MM.1S (cell line): ENCODE data around the gene CDC37.

Experiments used
- EZH2 ChIP-seq: fragments of 300-600 bp; sonication (generic); optimal IDR thresholded peaks from 2 replicates; pipeline ENCODE3; 2017; ENCODE audit warnings: low read depth, mild to moderate bottlenecking, antibody characterized with exemption, low read length, mixed read lengths
- EZH2phosphoT487 ChIP-seq: fragments of 300-600 bp; sonication (generic); IDR thresholded peaks from 2 replicates; pipeline ENCODE4 v1.6.1; 2018; ENCODE audit warnings: antibody characterized with exemption, low read length
- TF ChIP-seq, protein P1 (sequence below): fragments of 300-600 bp; sonication (generic); IDR thresholded peaks from 2 replicates; pipeline ENCODE4 v1.5.1; 2016; ENCODE audit warnings: antibody characterized with exemption, low read length, mixed read lengths

DNA sequence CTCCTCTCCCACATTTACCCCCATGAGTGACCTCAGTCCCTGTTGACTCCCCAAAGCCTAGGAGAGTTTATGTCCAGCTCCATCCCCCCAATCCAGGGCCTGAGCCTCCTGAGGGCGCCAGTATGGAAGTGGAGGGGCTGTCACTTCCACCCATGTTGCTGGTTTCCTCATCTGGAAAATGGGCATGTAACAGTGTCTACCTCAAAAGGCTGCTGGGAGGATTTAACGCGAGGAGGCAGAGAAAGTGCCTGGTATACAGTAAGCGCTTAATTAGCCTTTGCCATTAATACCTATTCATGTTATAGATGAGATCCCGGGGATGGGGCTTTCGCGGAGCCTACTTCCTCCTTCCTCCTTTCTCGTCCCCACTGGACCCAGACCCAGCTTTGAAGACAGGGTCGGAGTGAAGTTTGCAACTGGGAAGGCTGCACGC is 23.4 kb downstream of the CDC37 start:
- TF ChIP-seq, protein P1, sequence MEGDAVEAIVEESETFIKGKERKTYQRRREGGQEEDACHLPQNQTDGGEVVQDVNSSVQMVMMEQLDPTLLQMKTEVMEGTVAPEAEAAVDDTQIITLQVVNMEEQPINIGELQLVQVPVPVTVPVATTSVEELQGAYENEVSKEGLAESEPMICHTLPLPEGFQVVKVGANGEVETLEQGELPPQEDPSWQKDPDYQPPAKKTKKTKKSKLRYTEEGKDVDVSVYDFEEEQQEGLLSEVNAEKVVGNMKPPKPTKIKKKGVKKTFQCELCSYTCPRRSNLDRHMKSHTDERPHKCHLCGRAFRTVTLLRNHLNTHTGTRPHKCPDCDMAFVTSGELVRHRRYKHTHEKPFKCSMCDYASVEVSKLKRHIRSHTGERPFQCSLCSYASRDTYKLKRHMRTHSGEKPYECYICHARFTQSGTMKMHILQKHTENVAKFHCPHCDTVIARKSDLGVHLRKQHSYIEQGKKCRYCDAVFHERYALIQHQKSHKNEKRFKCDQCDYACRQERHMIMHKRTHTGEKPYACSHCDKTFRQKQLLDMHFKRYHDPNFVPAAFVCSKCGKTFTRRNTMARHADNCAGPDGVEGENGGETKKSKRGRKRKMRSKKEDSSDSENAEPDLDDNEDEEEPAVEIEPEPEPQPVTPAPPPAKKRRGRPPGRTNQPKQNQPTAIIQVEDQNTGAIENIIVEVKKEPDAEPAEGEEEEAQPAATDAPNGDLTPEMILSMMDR: no peak
- no peak for TF ChIP-seq EZH2phosphoT487
- no peak for TF ChIP-seq EZH2
